Endothelial cell of umbilical vein (primary cell): ENCODE measurements around the gene CACNA2D3. TPM values are rescaled to one million over a fixed set of nuclear protein-coding genes. Genes with fewer than 3 reads are reported as not detected.

Experiments used
- BruUV-seq: library from RNA; stranded (reverse); fragments of 400-500 nt; replicated peaks from 2 replicates; lab custom pipeline; 2021; lab: Mats Ljungman, UMichigan
- CTCF ChIA-PET: fragments of 300-600, 350-600 bp; sonication (Branson Sonifier 250); formaldehyde crosslinking; loops from one replicate; lab custom pipeline; 2021; ENCODE audit warnings: antibody characterized with exemption, inconsistent platforms; lab: Charles Lee
- POLR2A ChIA-PET: fragments of 300-600, 350-600 bp; sonication (Branson Sonifier 250); formaldehyde crosslinking; loops from one replicate; lab custom pipeline; 2021; ENCODE audit warnings: antibody characterized with exemption, inconsistent platforms; lab: Charles Lee
- DNase-seq: peaks from one replicate; pipeline ENCODE4 v3.0.0-alpha.2; 2011; ENCODE audit warnings: low read depth, low spot score
- FAIRE-seq: peaks from 2 replicates; lab custom pipeline; 2011; peaks lifted over from hg19 to GRCh38; lab: Jason Lieb, UNC
- H2AFZ ChIP-seq: 2 replicates; pipeline ENCODE4 v1.6.0; 2012; ENCODE audit warnings: low read depth, low read length, control low read depth, inconsistent platforms
- H3K27ac ChIP-seq: 2 replicates; pipeline ENCODE4 v1.5.1; 2011; ENCODE audit warnings: low read depth, mild to moderate bottlenecking, control low read depth, low read length, moderate library complexity; ENCODE audit not compliant: insufficient read depth
- H3K27me3 ChIP-seq, 2 experiments: 2 replicates each; pipeline versions ENCODE4 v1.6.0 to v1.6.1; 2011; ENCODE audit warnings: low read length in 2 of 2, mixed read lengths in 1 of 2; ENCODE audit not compliant: control insufficient read depth in 2 of 2, insufficient read depth in 2 of 2
- H3K36me3 ChIP-seq, 2 experiments: 2 replicates in 1 of 2; 3 replicates in 1 of 2; pipeline ENCODE4 v1.5.1; 2011; ENCODE audit warnings: low read length in 2 of 2, mild to moderate bottlenecking in 1 of 2, moderate library complexity in 1 of 2; ENCODE audit not compliant: control insufficient read depth in 2 of 2, insufficient read depth in 2 of 2; ENCODE audit errors: extremely low read depth in 1 of 2
- H3K4me1 ChIP-seq: 3 replicates; pipeline ENCODE4 v1.5.1; 2011; ENCODE audit warnings: mild to moderate bottlenecking, low read length; ENCODE audit not compliant: control insufficient read depth, insufficient read depth; ENCODE audit errors: extremely low read depth
- H3K4me2 ChIP-seq: 2 replicates; pipeline ENCODE4 v1.6.1; 2011; ENCODE audit warnings: low read length, control low read depth, mixed read lengths; ENCODE audit not compliant: insufficient read depth
- H3K4me3 ChIP-seq, 3 experiments: fragments of 200-600 bp in 1 of 3; sonication (generic), shearing (Covaris generic) in 1 of 3; replicated peaks in 1 of 3; 2 replicates each; pipeline ENCODE4 v1.5.1; 2011 to 2016; ENCODE audit warnings: control low read depth in 3 of 3, low read length in 3 of 3, mild to moderate bottlenecking in 2 of 3, inconsistent platforms in 1 of 3, low read depth in 1 of 3, moderate library complexity in 1 of 3; ENCODE audit not compliant: insufficient read depth in 1 of 3
- H3K79me2 ChIP-seq: 2 replicates; pipeline ENCODE4 v1.6.0; 2012; ENCODE audit warnings: low read length, inconsistent platforms; ENCODE audit not compliant: control insufficient read depth, insufficient read depth
- H3K9ac ChIP-seq: replicated peaks from 2 replicates; pipeline ENCODE3; 2011; ENCODE audit warnings: low read length, control low read depth; ENCODE audit not compliant: insufficient read depth; ENCODE audit errors: extremely low read depth
- H3K9me1 ChIP-seq: replicated peaks from 3 replicates; pipeline ENCODE4 v1.6.0; 2011; ENCODE audit warnings: mild to moderate bottlenecking, low read length; ENCODE audit not compliant: control insufficient read depth, insufficient read depth; ENCODE audit errors: extremely low read depth
- H3K9me3 ChIP-seq: replicated peaks from 2 replicates; pipeline ENCODE4 v1.5.1; 2012; ENCODE audit warnings: low read length, inconsistent platforms; ENCODE audit not compliant: control insufficient read depth, insufficient read depth
- H4K20me1 ChIP-seq: replicated peaks from 2 replicates; pipeline ENCODE3; 2011; ENCODE audit warnings: mild to moderate bottlenecking, low read length; ENCODE audit not compliant: control insufficient read depth, insufficient read depth; ENCODE audit errors: extremely low read depth
- CTCF ChIP-seq, 2 donors: IDR thresholded peaks; 1 replicate in 1 of 2; 2 replicates in 1 of 2; pipeline ENCODE4 v1.5.1; 2011; ENCODE audit warnings: low read length in 2 of 2, mild to moderate bottlenecking in 2 of 2, moderate library complexity in 2 of 2, control low read depth in 1 of 2, inconsistent platforms in 1 of 2, low read depth in 1 of 2; ENCODE audit not compliant: insufficient read depth in 1 of 2; ENCODE audit errors: extremely low read depth in 1 of 2
- EZH2 ChIP-seq: IDR thresholded peaks from 2 replicates; pipeline ENCODE4 v1.6.1; 2012; ENCODE audit warnings: borderline replicate concordance, low read depth, mild to moderate bottlenecking, moderate library complexity, low read length, inconsistent platforms; ENCODE audit not compliant: severe bottlenecking
- FOS ChIP-seq: IDR thresholded peaks from 2 replicates; pipeline ENCODE4 v1.6.1; 2011; ENCODE audit warnings: mild to moderate bottlenecking, low read length, moderate library complexity, borderline replicate concordance; ENCODE audit not compliant: insufficient read depth
- GATA2 ChIP-seq: IDR thresholded peaks from 2 replicates; pipeline ENCODE4 v1.7.0; 2011; ENCODE audit warnings: low read depth, mild to moderate bottlenecking, moderate library complexity, mixed read lengths, low read length; ENCODE audit not compliant: insufficient read length, insufficient read depth
- JUN ChIP-seq: IDR thresholded peaks from 2 replicates; pipeline ENCODE4 v1.6.1; 2011; ENCODE audit warnings: borderline replicate concordance, low read depth; ENCODE audit not compliant: insufficient read length, insufficient read depth
- MAX ChIP-seq: IDR thresholded peaks from 2 replicates; pipeline ENCODE4 v1.6.1; 2011; ENCODE audit not compliant: insufficient read depth, insufficient read length
- MYC ChIP-seq: IDR thresholded peaks from one replicate; pipeline ENCODE4 v1.6.1; 2011; ENCODE audit warnings: mild to moderate bottlenecking, low read depth, low read length
- POLR2A ChIP-seq: IDR thresholded peaks from 2 replicates; pipeline ENCODE4 v1.6.1; 2012; ENCODE audit warnings: low read depth, mild to moderate bottlenecking, control low read depth, low read length
- POLR2AphosphoS5 ChIP-seq: IDR thresholded peaks from 2 replicates; pipeline ENCODE4 v1.6.1; 2012; ENCODE audit warnings: low read depth, mild to moderate bottlenecking, control low read depth, low read length, moderate library complexity; ENCODE audit not compliant: insufficient read depth
- dilution Hi-C: fragments of 300-500 bp; cut with MboI; formaldehyde crosslinking; loops from one replicate; pipeline ENCODE4 v1.15.0; 2019; ENCODE audit warnings: low sequenced_read_pairs; ENCODE audit not compliant: extremely low pct_ligation_motif_present
- intact Hi-C: fragments of 100-400 bp; cut with micrococcal nuclease; formaldehyde crosslinking; loops from one replicate; pipeline ENCODE4 v1.10.0; 2022
- polyA plus RNA-seq, 4 experiments: library from polyadenylated mRNA; depleted of rRNA in 3 of 4; stranded (reverse) in 3 of 4; unstranded in 1 of 4; fragments of >200 nt; gene quantifications; 2 replicates each; pipeline versions ENCODE4 v1.2.1 to v1.2.3, GENCODE V29; 2011 to 2012; ENCODE audit warnings: missing spikeins in 1 of 4
- total RNA-seq: library from RNA; stranded (reverse); gene quantifications from 2 replicates; pipeline ENCODE4 v1.2.3, GENCODE V29; 2021

Gene CACNA2D3
- total and polyA plus RNA-seq, 2 donors (not counting 3 experiments of a cell fraction or from before 2014, with no cell fraction given): not detected

- H3K36me3 ChIP-seq: no peaks in the 10 kb centered on the region
- intact Hi-C loops: no loop called here
- FAIRE-seq (no peak), DNase-seq (no peak)
- no peaks in the 10 kb centered on the region for H3K9me1 ChIP-seq
- no peak overlapping the region for H2AFZ ChIP-seq
- no peak overlapping the region for H3K27ac ChIP-seq
- BruUV-seq: no TSS peak
- peaks cover 6% of the 10 kb centered on the region for H3K9me3 ChIP-seq
- POLR2A ChIA-PET: no interaction called here
- no peaks in the 10 kb centered on the region for H3K79me2 ChIP-seq
- no peak overlapping the region for H3K9ac ChIP-seq
- TF ChIP-seq GATA2 (no peak), FOS (no peak), MYC (no peak), CTCF (IDR thresholded peaks at IDR 0.05; ENCODE audit: extremely low read depth in 1 of 2, insufficient read depth in 1 of 2, low read depth in 1 of 2, low read length in 2 of 2) (no peak), POLR2A (no peak), JUN (no peak), MAX (no peak), EZH2 (no peak), POLR2AphosphoS5 (no peak)
- no peak overlapping the region for H3K4me2 ChIP-seq
- H3K27me3 ChIP-seq: no peaks in the 10 kb centered on the region
- no peaks in the 10 kb centered on the region for H3K4me1 ChIP-seq
- no peaks in the 10 kb centered on the region for H4K20me1 ChIP-seq
- H3K4me3 ChIP-seq: no peak overlapping the region
- dilution Hi-C loops: no loop called here
- CTCF ChIA-PET: no interaction called here
Observed at GRCh38 chr3:54565956-54566355, 443.6 kb downstream of the CACNA2D3 start.
